A549 (cell line): ENCODE results near the gene CCDC57.

Source experiments
- CBX8 ChIP-seq: fragments of 200-600 bp; sonication (generic); IDR thresholded peaks from 2 replicates; pipeline ENCODE4 v1.6.1; 2016
- CHD2 ChIP-seq: fragments of 150-350 bp; IDR thresholded peaks from 2 replicates; pipeline ENCODE4 v1.6.1; 2014; ENCODE audit warnings: low read length; ENCODE audit not compliant: partially characterized antibody
- CTCF ChIP-seq: fragments of >200 bp; sonication (Bioruptor Twin); formaldehyde crosslinking; IDR thresholded peaks from 3 replicates; pipeline ENCODE4 v1.5.1; 2016

GRCh38 chr17:82085931-82086764, 126.5 kb downstream of the CCDC57 start:
- TF ChIP-seq CHD2, result no peak
- TF ChIP-seq CTCF, result no peak
- TF ChIP-seq CBX8, result no peak
